SK-N-SH treated with all-trans-retinoic acid at 6 μM for 48 hours (cell line): Measurements from ENCODE around the gene MCM7.

Source experiments
- ATAC-seq: fragments of 200-7000 bp; cut with Tn5 transposase; 3 replicates; pipeline ENCODE4 v1.9.1; 2020; ENCODE audit warnings: mild to moderate bottlenecking, moderate library complexity
- ARNTL ChIP-seq: fragments of 450-650 bp; formaldehyde crosslinking; IDR thresholded peaks from 2 replicates; pipeline ENCODE4 v1.5.0; 2020; ENCODE audit warnings: low read depth, mild to moderate bottlenecking, moderate library complexity, borderline replicate concordance
- BACH2 ChIP-seq: fragments of 250-450 bp; sonication (Bioruptor Pico); IDR thresholded peaks from 2 replicates; pipeline ENCODE4 v1.9.0; 2021; ENCODE audit warnings: mild to moderate bottlenecking, borderline replicate concordance
- CSDC2 ChIP-seq: fragments of 250-450 bp; sonication (Bioruptor Pico); IDR thresholded peaks from 2 replicates; pipeline ENCODE4 v1.5.0; 2020; ENCODE audit warnings: mild to moderate bottlenecking, moderate library complexity
- ESRRG ChIP-seq: fragments of 250-450 bp; sonication (Bioruptor Pico); IDR thresholded peaks from 2 replicates; pipeline ENCODE4 v1.6.1; 2021; ENCODE audit warnings: mild to moderate bottlenecking
- ISL1 ChIP-seq: fragments of 250-450 bp; sonication (Bioruptor Pico); IDR thresholded peaks from 2 replicates; pipeline ENCODE4 v2.1.2; 2022; ENCODE audit warnings: mild to moderate bottlenecking, moderate library complexity
- OSR1 ChIP-seq: fragments of 250-450 bp; sonication (Bioruptor Pico); IDR thresholded peaks from 2 replicates; pipeline ENCODE4 v1.8.0; 2022; ENCODE audit warnings: moderate library complexity, mild to moderate bottlenecking, inconsistent platforms
- PPARA ChIP-seq: fragments of 250-450 bp; sonication (Bioruptor Pico); IDR thresholded peaks from 2 replicates; pipeline ENCODE4 v1.5.0; 2020; ENCODE audit warnings: mild to moderate bottlenecking, borderline replicate concordance
- RARB ChIP-seq: fragments of 250-450 bp; sonication (Bioruptor Pico); IDR thresholded peaks from 2 replicates; pipeline ENCODE4 v1.8.0; 2021; ENCODE audit warnings: mild to moderate bottlenecking, moderate library complexity
- TCF4 ChIP-seq: fragments of 250-450 bp; sonication (Bioruptor Pico); IDR thresholded peaks from 2 replicates; pipeline ENCODE4 v1.8.0; 2021; ENCODE audit warnings: mild to moderate bottlenecking, moderate library complexity, borderline replicate concordance
- TOX ChIP-seq: fragments of 250-450 bp; sonication (Bioruptor Pico); IDR thresholded peaks from 2 replicates; pipeline ENCODE4 v1.8.0; 2021; ENCODE audit warnings: mild to moderate bottlenecking, moderate library complexity, borderline replicate concordance
- ZC3H10 ChIP-seq: fragments of 250-450 bp; sonication (Bioruptor Pico); IDR thresholded peaks from 2 replicates; pipeline ENCODE4 v1.5.1; 2021; ENCODE audit warnings: mild to moderate bottlenecking, moderate library complexity
- ZFP3 ChIP-seq: fragments of 250-450 bp; sonication (Bioruptor Pico); IDR thresholded peaks from 2 replicates; pipeline ENCODE4 v1.5.0; 2020; ENCODE audit warnings: mild to moderate bottlenecking, moderate library complexity
- ZFP30 ChIP-seq: fragments of 450-650 bp; formaldehyde crosslinking; IDR thresholded peaks from 2 replicates; pipeline ENCODE4 v1.5.0; 2022; ENCODE audit warnings: mild to moderate bottlenecking, moderate library complexity
- ZNF8 ChIP-seq: fragments of 450-650 bp; formaldehyde crosslinking; IDR thresholded peaks from 2 replicates; pipeline ENCODE4 v1.5.0; 2020; ENCODE audit warnings: mild to moderate bottlenecking, moderate library complexity
- TF ChIP-seq, protein P1 (sequence below): fragments of 250-450 bp; sonication (Bioruptor Pico); IDR thresholded peaks from 2 replicates; pipeline ENCODE4 v1.5.0; 2020; ENCODE audit warnings: mild to moderate bottlenecking, moderate library complexity
- TF ChIP-seq, protein P2 (sequence below): fragments of 250-450 bp; sonication (Bioruptor Pico); IDR thresholded peaks from 2 replicates; pipeline ENCODE4 v1.8.0; 2020; ENCODE audit warnings: mild to moderate bottlenecking, moderate library complexity, borderline replicate concordance
- TF ChIP-seq, protein P3 (sequence below): fragments of 250-450 bp; sonication (Bioruptor Pico); IDR thresholded peaks from 2 replicates; pipeline ENCODE4 v1.5.1; 2021; ENCODE audit warnings: mild to moderate bottlenecking, moderate library complexity
- TF ChIP-seq, protein P4 (sequence below): fragments of 250-450 bp; sonication (Bioruptor Pico); IDR thresholded peaks from 2 replicates; pipeline ENCODE4 v1.5.1; 2020; ENCODE audit warnings: low read depth, mild to moderate bottlenecking, moderate library complexity

Gene MCM7

DNA sequence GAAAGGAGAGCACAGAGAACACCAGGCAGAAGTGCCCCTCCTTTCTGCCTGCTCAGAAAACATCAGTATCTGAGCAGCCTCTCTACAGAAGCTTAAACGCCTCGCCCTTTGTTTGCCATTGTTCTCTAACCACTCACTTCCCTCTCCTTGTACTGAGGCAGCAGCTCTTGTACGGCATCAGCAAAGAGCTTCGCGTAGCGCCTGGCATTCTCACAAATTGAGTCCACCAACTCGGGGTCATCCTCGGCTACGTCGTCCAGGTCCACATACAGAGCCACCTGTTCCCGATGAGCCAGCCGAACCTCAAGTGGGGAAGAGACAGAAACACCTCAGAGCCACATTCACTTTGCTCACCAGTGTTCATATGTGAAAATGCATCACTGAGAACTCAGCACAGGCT is 1.7 kb downstream of the MCM7 start:
- TF ChIP-seq CSDC2 (CRISPR knock-in tag) (no peak), TCF4 (CRISPR knock-in tag) (no peak), ISL1 (CRISPR knock-in tag) (no peak), ZFP3 (CRISPR knock-in tag) (no peak), ARNTL (CRISPR knock-in tag) (no peak), PPARA (CRISPR knock-in tag) (no peak), ZC3H10 (CRISPR knock-in tag) (no peak), ESRRG (CRISPR knock-in tag) (no peak), OSR1 (CRISPR knock-in tag) (no peak), RARB (CRISPR knock-in tag) (no peak), TOX (no peak)
- TF ChIP-seq, protein P1, sequence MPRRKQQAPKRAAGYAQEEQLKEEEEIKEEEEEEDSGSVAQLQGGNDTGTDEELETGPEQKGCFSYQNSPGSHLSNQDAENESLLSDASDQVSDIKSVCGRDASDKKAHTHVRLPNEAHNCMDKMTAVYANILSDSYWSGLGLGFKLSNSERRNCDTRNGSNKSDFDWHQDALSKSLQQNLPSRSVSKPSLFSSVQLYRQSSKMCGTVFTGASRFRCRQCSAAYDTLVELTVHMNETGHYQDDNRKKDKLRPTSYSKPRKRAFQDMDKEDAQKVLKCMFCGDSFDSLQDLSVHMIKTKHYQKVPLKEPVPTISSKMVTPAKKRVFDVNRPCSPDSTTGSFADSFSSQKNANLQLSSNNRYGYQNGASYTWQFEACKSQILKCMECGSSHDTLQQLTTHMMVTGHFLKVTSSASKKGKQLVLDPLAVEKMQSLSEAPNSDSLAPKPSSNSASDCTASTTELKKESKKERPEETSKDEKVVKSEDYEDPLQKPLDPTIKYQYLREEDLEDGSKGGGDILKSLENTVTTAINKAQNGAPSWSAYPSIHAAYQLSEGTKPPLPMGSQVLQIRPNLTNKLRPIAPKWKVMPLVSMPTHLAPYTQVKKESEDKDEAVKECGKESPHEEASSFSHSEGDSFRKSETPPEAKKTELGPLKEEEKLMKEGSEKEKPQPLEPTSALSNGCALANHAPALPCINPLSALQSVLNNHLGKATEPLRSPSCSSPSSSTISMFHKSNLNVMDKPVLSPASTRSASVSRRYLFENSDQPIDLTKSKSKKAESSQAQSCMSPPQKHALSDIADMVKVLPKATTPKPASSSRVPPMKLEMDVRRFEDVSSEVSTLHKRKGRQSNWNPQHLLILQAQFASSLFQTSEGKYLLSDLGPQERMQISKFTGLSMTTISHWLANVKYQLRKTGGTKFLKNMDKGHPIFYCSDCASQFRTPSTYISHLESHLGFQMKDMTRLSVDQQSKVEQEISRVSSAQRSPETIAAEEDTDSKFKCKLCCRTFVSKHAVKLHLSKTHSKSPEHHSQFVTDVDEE (CRISPR knock-in tag): no peak
- TF ChIP-seq, protein P2, sequence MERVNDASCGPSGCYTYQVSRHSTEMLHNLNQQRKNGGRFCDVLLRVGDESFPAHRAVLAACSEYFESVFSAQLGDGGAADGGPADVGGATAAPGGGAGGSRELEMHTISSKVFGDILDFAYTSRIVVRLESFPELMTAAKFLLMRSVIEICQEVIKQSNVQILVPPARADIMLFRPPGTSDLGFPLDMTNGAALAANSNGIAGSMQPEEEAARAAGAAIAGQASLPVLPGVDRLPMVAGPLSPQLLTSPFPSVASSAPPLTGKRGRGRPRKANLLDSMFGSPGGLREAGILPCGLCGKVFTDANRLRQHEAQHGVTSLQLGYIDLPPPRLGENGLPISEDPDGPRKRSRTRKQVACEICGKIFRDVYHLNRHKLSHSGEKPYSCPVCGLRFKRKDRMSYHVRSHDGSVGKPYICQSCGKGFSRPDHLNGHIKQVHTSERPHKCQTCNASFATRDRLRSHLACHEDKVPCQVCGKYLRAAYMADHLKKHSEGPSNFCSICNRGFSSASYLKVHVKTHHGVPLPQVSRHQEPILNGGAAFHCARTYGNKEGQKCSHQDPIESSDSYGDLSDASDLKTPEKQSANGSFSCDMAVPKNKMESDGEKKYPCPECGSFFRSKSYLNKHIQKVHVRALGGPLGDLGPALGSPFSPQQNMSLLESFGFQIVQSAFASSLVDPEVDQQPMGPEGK (CRISPR knock-in tag): no peak
- TF ChIP-seq, protein P3, sequence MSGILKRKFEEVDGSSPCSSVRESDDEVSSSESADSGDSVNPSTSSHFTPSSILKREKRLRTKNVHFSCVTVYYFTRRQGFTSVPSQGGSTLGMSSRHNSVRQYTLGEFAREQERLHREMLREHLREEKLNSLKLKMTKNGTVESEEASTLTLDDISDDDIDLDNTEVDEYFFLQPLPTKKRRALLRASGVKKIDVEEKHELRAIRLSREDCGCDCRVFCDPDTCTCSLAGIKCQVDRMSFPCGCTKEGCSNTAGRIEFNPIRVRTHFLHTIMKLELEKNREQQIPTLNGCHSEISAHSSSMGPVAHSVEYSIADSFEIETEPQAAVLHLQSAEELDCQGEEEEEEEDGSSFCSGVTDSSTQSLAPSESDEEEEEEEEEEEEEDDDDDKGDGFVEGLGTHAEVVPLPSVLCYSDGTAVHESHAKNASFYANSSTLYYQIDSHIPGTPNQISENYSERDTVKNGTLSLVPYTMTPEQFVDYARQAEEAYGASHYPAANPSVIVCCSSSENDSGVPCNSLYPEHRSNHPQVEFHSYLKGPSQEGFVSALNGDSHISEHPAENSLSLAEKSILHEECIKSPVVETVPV: no peak
- TF ChIP-seq, protein P4, sequence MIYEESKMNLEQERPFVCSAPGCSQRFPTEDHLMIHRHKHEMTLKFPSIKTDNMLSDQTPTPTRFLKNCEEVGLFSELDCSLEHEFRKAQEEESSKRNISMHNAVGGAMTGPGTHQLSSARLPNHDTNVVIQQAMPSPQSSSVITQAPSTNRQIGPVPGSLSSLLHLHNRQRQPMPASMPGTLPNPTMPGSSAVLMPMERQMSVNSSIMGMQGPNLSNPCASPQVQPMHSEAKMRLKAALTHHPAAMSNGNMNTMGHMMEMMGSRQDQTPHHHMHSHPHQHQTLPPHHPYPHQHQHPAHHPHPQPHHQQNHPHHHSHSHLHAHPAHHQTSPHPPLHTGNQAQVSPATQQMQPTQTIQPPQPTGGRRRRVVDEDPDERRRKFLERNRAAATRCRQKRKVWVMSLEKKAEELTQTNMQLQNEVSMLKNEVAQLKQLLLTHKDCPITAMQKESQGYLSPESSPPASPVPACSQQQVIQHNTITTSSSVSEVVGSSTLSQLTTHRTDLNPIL (CRISPR knock-in tag): no peak
- TF ChIP-seq, all 23 proteins: peak for 0
- ATAC-seq: no peak

DNA sequence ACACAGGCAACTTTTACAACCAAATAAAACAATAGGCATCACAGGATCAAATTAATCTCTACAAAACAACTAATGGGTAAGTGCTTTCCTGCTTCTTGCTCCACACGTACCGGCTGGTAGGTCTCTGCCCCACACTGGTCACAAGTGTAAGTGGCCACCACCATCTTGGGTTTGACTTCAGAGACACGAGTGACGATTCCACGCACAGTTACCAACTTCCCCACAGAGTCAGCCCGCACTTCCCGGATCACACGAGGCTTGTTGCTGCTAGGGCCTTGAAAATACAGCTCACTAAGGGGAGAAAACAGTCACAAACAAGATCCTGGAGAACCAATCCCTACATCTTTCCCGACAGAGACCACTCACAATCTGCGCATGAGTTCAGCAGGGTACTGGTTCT is 2.3 kb downstream of the MCM7 start:
- TF ChIP-seq TCF4 (CRISPR knock-in tag): no peak
- no peak for TF ChIP-seq BACH2 (CRISPR knock-in tag)
- ATAC-seq: no peak

DNA sequence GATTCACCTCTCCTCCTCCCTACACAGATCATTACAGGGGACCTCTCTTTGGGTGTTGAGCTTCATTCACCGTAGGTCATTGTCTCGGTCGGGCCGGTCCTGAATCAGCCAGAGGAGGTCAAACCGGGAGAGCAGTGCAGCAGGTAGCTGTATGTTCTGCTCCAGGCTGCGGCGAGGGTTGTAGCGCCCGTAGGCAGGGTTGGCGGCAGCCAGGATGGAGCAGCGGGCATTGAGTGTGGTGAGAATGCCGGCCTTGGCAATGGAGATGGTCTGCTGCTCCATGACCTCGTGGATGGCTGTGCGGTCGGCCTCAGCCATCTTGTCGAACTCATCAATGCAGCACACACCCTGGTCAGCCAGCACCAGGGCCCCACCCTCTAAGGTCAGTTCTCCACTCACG is 5.5 kb downstream of the MCM7 start:
- TF ChIP-seq TOX (no peak), ISL1 (CRISPR knock-in tag) (no peak), ARNTL (CRISPR knock-in tag) (no peak)
- TF ChIP-seq, protein P1 (CRISPR knock-in tag): no peak
- TF ChIP-seq, all 23 proteins: peak for 0
- no peak for ATAC-seq

DNA sequence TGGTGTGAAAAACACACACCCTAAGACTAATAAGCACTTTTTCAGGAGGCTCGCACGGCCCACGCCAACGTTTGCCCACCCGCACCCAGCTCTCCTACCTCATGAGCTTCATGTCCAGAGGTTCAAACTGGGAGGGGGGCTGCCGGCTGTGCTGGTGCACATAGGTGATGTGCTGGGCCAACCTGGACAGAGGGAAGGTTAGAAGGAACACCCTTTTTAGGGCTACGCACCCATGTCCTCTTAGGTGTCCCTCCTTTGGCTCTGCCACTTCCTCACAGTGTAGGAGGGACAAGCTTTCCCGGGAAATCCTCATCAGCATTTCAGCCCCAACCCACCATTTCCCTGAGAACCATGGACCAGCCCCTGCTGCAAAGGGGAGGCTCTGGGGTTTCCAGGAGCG is 5.9 kb downstream of the MCM7 start:
- ATAC-seq: no peak
- TF ChIP-seq CSDC2 (CRISPR knock-in tag): no peak
- TF ChIP-seq ZFP30 (CRISPR knock-in tag): no peak
- TF ChIP-seq, protein P2 (CRISPR knock-in tag): no peak
- TF ChIP-seq, protein P4 (CRISPR knock-in tag): no peak
- TF ChIP-seq ZNF8 (CRISPR knock-in tag): no peak
- no peak for TF ChIP-seq TOX
- TF ChIP-seq, protein P1 (CRISPR knock-in tag): no peak
